Lower lobe of right lung (tissue), 2 donors: Measurements from ENCODE around the gene NCEH1. TPM values are rescaled to one million over a fixed set of nuclear protein-coding genes. Genes with fewer than 3 reads are reported as not detected.

Experiments
- ATAC-seq, 2 donors: fragments of 200-7000 bp; cut with Tn5 transposase; one replicate each; pipeline ENCODE4 v1.9.1; 2020 to 2022; ENCODE audit warnings: mild to moderate bottlenecking in 2 of 2, moderate library complexity in 2 of 2
- DNase-seq: peaks from one replicate; pipeline ENCODE4 v3.0.0-alpha.2; 2020
- H3K27ac ChIP-seq: fragments of 200-600 bp; one replicate; pipeline ENCODE4 v1.8.0; 2022
- H3K27me3 ChIP-seq: fragments of 200-600 bp; one replicate; pipeline ENCODE4 v1.8.0; 2022; ENCODE audit warnings: low read depth
- H3K36me3 ChIP-seq: fragments of 200-600 bp; one replicate; pipeline ENCODE4 v1.8.0; 2022; ENCODE audit warnings: mild to moderate bottlenecking
- H3K4me1 ChIP-seq: fragments of 200-600 bp; one replicate; pipeline ENCODE4 v1.8.0; 2022
- H3K4me3 ChIP-seq: fragments of 200-600 bp; one replicate; pipeline ENCODE4 v1.8.0; 2022; ENCODE audit warnings: mild to moderate bottlenecking
- H3K9me3 ChIP-seq: fragments of 200-600 bp; one replicate; pipeline ENCODE4 v1.8.0; 2022
- intact Hi-C: fragments of 100-400 bp; cut with DNase I; formaldehyde crosslinking; loops from one replicate; pipeline ENCODE4 v1.11.0; 2022
- total RNA-seq: library from RNA; stranded (reverse); fragmentation: NEBNext Ultra II Directional; extraction: Animal tissue kit (Norgen Biotek cat#: 25700); gene quantifications from one replicate; pipeline ENCODE4 v1.2.1, GENCODE V29; 2021
- TF ChIP-seq, protein P1 (sequence below): fragments of 200-600 bp; IDR thresholded peaks from one replicate; pipeline ENCODE4 v1.8.0; 2022; ENCODE audit warnings: antibody characterized with exemption, mild to moderate bottlenecking
- donor health status: DM: no; HTN: yes; CAD: no; lungs with severe emphysema.

Gene NCEH1
- total RNA-seq, 1 donor from 2014 or later = 97.7 TPM

DNA sequence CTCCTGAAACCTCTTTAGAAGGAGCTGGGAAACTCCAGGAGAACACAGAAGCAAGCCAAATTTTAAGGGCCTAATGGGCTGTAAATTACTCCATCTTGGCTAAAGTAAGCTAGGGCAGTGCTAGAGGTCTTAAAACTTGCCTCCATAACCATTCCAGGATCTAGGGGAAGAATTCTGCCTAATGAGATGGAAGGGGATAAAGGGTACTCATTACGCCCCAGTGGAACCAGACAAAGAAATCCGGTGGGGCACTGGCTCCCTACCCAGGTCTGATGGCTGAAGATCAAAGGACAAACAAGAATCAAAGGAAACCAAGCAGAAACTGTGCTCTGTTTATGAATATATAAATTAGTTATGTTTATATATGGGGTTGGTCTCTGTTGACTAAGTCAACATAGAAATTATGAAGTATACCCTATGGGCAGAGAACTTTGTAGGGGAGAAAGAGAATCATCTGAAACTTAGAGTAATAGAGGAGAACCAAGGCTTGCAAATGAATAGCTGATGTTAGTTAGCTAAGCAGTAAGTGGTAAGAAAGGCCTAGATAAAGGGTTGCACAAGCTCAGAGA, 57.8 kb downstream of the NCEH1 start:
- intact Hi-C loops = no loop called here
- H3K9me3 ChIP-seq = no peaks in the 10 kb centered on the region
- ATAC-seq = no peak

GRCh38 chr3:172651936-172652625, 58.8 kb downstream of the NCEH1 start:
- TF ChIP-seq, protein P1, sequence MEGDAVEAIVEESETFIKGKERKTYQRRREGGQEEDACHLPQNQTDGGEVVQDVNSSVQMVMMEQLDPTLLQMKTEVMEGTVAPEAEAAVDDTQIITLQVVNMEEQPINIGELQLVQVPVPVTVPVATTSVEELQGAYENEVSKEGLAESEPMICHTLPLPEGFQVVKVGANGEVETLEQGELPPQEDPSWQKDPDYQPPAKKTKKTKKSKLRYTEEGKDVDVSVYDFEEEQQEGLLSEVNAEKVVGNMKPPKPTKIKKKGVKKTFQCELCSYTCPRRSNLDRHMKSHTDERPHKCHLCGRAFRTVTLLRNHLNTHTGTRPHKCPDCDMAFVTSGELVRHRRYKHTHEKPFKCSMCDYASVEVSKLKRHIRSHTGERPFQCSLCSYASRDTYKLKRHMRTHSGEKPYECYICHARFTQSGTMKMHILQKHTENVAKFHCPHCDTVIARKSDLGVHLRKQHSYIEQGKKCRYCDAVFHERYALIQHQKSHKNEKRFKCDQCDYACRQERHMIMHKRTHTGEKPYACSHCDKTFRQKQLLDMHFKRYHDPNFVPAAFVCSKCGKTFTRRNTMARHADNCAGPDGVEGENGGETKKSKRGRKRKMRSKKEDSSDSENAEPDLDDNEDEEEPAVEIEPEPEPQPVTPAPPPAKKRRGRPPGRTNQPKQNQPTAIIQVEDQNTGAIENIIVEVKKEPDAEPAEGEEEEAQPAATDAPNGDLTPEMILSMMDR = no peak
- ATAC-seq = no peak

More for the DNA sequence above, 57.8 kb downstream of the NCEH1 start:
- DNase-seq = no peak
- no peak overlapping the region for H3K4me3 ChIP-seq
- no peaks in the 10 kb centered on the region for H3K27me3 ChIP-seq
- TF ChIP-seq, protein P1 = no peak
- no peak overlapping the region for H3K27ac ChIP-seq
- H3K36me3 ChIP-seq = no peaks in the 10 kb centered on the region
- peaks cover 12% of the 10 kb centered on the region for H3K4me1 ChIP-seq

DNA sequence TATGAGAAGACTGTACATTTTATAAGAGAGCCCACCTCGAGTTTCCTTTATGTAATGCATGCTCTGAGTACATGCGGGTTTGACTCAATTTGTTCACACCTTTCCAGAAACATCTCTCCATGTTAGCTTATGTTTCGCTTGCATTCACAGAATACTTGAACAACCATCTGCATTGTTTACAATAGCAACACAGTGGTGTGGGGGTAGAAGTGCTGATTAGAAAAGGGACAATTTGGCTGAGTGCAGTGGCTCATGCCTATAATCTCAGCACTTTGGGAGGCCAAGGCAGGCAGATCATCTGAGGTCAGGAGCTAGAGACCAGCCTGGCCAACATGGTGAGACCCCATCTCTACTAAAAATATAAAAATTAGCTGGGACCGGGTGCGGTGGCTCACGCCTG, 60.9 kb downstream of the NCEH1 start:
- Histone ChIP-seq H3K27me3 (no peaks in the 10 kb centered on the region), H3K4me3 (no peak overlapping the region), H3K4me1 (peaks cover 24% of the 10 kb centered on the region), H3K27ac (no peak overlapping the region), H3K36me3 (peaks cover 4% of the 10 kb centered on the region), H3K9me3 (no peaks in the 10 kb centered on the region)
- ATAC-seq (no peak), DNase-seq (no peak)
- intact Hi-C loops = no loop called here
- TF ChIP-seq, protein P1 = no peak

More at GRCh38 chr3:172651936-172652625, 58.8 kb downstream of the NCEH1 start:
- Histone ChIP-seq H3K27ac (no peak overlapping the region), H3K27me3 (no peaks in the 10 kb centered on the region), H3K4me3 (no peak overlapping the region), H3K36me3 (no peaks in the 10 kb centered on the region), H3K9me3 (no peaks in the 10 kb centered on the region), H3K4me1 (peaks cover 20% of the 10 kb centered on the region)
- intact Hi-C loops = no loop called here
- no peak for DNase-seq

DNA sequence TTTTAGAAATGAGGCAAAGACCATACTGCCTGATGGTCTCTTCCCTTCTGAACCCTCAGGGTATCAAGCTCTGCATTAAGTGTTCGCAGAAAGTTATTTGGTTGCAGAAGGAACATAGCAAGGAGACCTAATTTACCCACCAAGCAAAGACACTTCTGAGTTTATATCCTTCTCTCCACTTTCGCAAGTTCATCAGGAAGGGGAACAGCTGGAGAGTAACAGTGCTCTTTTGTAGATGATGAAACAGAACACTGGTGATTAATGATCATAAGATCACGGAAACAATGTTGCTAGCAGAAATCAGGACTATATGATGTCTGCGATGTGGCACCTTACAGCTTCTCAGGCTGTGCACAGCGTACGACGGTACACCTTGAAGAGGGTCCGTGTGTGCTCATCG, 62.1 kb downstream of the NCEH1 start:
- peaks cover 4% of the 10 kb centered on the region for H3K36me3 ChIP-seq
- H3K9me3 ChIP-seq = no peaks in the 10 kb centered on the region
- ATAC-seq (peak; percentile 57 to 61), DNase-seq (no peak)
- intact Hi-C loops = no loop called here
- no peak overlapping the region for H3K27ac ChIP-seq
- no peaks in the 10 kb centered on the region for H3K27me3 ChIP-seq
- peaks cover 24% of the 10 kb centered on the region for H3K4me1 ChIP-seq
- TF ChIP-seq, protein P1 = no peak
- H3K4me3 ChIP-seq = no peak overlapping the region

- no peak overlapping the region for H3K4me3 ChIP-seq
- TF ChIP-seq, protein P1 = no peak
- no peak for DNase-seq
- no peaks in the 10 kb centered on the region for H3K9me3 ChIP-seq
- ATAC-seq = peak; percentile 65 to 74
- H3K4me1 ChIP-seq = peaks cover 24% of the 10 kb centered on the region
- peaks cover 4% of the 10 kb centered on the region for H3K36me3 ChIP-seq
- intact Hi-C loops = no loop called here
- H3K27me3 ChIP-seq = no peaks in the 10 kb centered on the region
- no peak overlapping the region for H3K27ac ChIP-seq
Observed at GRCh38 chr3:172647823-172648222, 63.0 kb downstream of the NCEH1 start.
